Measurements from ENCODE around the gene WFIKKN2. TPM values are rescaled to one million over a fixed set of nuclear protein-coding genes. Genes with fewer than 3 reads are reported as not detected.
A peak's percentile ranks its signal among the peaks of the same experiment; 100 is the strongest.
"Not testable (repeated sequence)": the region's sequence is repeated elsewhere in the genome, so short reads cannot be mapped to it uniquely, and the experiment has no call there.

WFIKKN2 gene
- total and polyA plus RNA-seq, 8 donors = 0.09 to 0.45 (median 0.15) TPM

DNA sequence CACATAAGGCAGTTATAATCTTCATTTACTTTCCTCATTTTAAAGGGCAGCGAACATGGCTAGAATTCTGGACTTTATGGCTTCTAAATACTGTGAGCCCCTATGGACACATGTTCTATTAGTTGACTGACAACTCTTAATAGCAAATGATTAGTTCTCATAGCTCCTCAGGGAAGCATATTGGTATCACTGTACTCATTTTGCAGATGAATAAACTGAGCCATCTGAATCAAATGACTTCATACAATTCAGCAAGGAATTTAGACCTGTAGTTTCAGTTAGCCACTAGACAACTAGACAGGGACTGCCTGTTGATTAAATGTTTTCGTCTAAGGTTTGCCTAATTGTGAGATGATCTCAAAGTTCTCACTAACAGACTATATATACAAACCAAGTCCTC, 21.0 kb downstream of the WFIKKN2 start:
- intact Hi-C loops (cut with DNase I) = no loop called here
- no peak for ATAC-seq
- TF ChIP-seq, protein P1, sequence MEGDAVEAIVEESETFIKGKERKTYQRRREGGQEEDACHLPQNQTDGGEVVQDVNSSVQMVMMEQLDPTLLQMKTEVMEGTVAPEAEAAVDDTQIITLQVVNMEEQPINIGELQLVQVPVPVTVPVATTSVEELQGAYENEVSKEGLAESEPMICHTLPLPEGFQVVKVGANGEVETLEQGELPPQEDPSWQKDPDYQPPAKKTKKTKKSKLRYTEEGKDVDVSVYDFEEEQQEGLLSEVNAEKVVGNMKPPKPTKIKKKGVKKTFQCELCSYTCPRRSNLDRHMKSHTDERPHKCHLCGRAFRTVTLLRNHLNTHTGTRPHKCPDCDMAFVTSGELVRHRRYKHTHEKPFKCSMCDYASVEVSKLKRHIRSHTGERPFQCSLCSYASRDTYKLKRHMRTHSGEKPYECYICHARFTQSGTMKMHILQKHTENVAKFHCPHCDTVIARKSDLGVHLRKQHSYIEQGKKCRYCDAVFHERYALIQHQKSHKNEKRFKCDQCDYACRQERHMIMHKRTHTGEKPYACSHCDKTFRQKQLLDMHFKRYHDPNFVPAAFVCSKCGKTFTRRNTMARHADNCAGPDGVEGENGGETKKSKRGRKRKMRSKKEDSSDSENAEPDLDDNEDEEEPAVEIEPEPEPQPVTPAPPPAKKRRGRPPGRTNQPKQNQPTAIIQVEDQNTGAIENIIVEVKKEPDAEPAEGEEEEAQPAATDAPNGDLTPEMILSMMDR (IDR thresholded peaks at IDR 0.05) = no peak
- Histone ChIP-seq H3K27ac (peak overlapping the region; percentile 41 to 83 (median 64)), H3K4me3 (no peak overlapping the region), H3K9me3 (no peaks in the 10 kb centered on the region), H3K4me1 (peaks cover 29 to 38% (median 32%) of the 10 kb centered on the region in 3 donors), H3K27me3 (no peaks in the 10 kb centered on the region), H3K36me3 (peaks cover 0 to 7% (median 2%) of the 10 kb centered on the region in 3 donors)
- FAIRE-seq = no peak
- 51 to 53% methylated on average over 2 of the region's 2 CpGs for WGBS, 2 donors
- no peak for DNase-seq

DNA sequence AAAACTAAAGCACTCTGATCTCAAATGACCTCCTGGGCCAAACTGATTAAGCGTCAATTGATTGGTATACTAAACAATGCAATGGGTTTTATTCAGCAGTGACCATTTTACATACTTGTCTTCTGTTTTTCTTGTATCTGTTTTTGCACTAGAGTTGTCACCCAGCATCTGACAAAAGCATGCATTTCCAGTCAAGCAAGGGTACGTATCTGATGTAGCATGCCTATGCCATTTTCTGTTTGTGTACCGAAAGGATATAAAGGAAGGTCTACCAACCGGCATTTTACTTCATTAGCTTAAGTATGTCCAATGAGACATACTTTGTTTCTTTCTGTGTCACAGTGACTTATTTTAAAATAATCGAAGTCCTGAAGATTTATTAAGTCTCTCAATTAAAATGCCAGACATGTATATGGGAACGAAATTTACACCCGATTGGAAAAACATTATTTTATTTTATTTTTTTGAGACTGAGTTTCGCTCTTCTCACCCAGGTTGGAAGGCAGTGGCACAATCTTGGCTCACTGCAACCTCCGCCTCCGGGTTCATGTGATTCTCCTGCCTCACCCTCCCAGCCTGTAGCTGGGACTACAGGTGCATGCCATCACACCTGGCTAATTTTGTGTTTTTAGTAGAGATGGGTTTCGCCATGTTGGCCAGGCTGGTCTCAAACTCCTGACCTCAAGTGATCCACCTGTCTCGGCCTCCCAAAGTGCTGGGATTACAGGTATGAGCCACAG, 23.3 kb downstream of the WFIKKN2 start:
- H3K4me1 ChIP-seq = peaks cover 24 to 40% (median 37%) of the 10 kb centered on the region in 3 donors
- H3K9me3 ChIP-seq = no peaks in the 10 kb centered on the region
- TF ChIP-seq, protein P1 (IDR thresholded peaks at IDR 0.05) = no peak
- 73 to 80% methylated on average over 12 of the region's 12 CpGs for WGBS, 2 donors
- H3K36me3 ChIP-seq = peaks cover 0 to 28% (median 15%) of the 10 kb centered on the region in 3 donors
- H3K4me3 ChIP-seq = no peak overlapping the region
- FAIRE-seq = no peak
- intact Hi-C loops (cut with DNase I) = no loop called here
- DNase-seq = peak in 1 of 6 donors; percentile 21
- peak overlapping the region in 1 of 4 donors; percentile 38 for H3K27ac ChIP-seq
- no peak for ATAC-seq
- no peaks in the 10 kb centered on the region for H3K27me3 ChIP-seq

DNA sequence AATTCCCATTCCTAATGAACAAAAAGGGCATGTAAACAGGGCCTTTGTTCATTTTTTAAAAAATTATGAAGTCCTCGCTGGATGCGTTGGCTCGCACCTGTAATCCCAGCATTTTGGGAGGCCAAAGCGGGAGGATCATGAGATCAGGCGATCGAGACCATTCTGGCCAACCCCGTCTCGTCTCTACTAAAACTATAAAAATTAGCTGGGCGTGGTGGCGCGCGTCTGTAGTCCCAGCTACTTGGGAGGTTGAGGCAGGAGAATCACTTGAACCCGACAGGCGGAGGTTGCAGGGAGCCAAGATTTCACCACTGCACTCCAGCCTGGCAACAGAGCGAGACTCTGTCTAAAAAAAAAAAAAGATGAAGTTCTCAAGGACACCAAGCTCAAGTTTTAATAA, 24.3 kb downstream of the WFIKKN2 start:
- H3K9me3 ChIP-seq, H3K4me3 ChIP-seq, FAIRE-seq, H3K27me3 ChIP-seq: not testable (repeated sequence)
- intact Hi-C loops (cut with DNase I) = loop anchor here in 1 of 3 donors (10.0 kb wide), 1 partner anchor 55 kb away; no protein-coding TSS in a partner anchor
- H3K27ac ChIP-seq = peak overlapping the region in 2 of 4 donors; percentile 6 to 38
- DNase-seq (peak in 1 of 6 donors; percentile 46), ATAC-seq (peak in 1 of 4 donors; percentile 11)
- H3K36me3 ChIP-seq = peaks cover 0 to 29% (median 15%) of the 10 kb centered on the region in 3 donors
- H3K4me1 ChIP-seq = peaks cover 24 to 37% (median 36%) of the 10 kb centered on the region in 3 donors
- 62 to 64% methylated on average over 15 of the region's 15 CpGs for WGBS, 2 donors

DNA sequence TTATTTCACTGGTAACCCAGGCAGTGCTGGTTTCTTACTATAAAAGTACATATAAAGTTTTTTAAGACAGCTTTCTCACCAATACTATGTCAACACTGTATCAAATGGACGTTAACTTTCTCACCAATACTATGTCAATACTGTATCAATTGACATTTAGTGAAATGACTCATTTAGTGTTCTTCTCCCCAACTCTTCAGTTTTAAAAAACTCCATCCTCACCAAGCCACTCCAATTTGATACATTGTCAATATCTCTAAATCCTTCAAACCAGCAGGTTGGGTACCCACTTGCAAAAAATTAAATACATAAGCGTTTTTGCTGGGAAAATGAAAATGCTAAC, 25.9 kb downstream of the WFIKKN2 start:
- H3K4me1 ChIP-seq = peaks cover 12 to 26% (median 21%) of the 10 kb centered on the region in 3 donors
- TF ChIP-seq, protein P1 (IDR thresholded peaks at IDR 0.05) = no peak
- H3K36me3 ChIP-seq = peaks cover 0 to 29% (median 15%) of the 10 kb centered on the region in 3 donors
- no peaks in the 10 kb centered on the region for H3K9me3 ChIP-seq
- peak overlapping the region in 2 of 4 donors; percentile 87 to 98 for H3K4me3 ChIP-seq
- WGBS, 2 donors = 18 to 25% methylated on average over 2 of the region's 2 CpGs
- ATAC-seq = no peak
- intact Hi-C loops (cut with DNase I) = loop anchor here in 1 of 3 donors (10.0 kb wide), 1 partner anchor 53 kb away; no protein-coding TSS in a partner anchor
- no peak for FAIRE-seq
- DNase-seq = no peak
- H3K27ac ChIP-seq = peak overlapping the region in 3 of 4 donors; percentile 6 to 100 (median 99)
- H3K27me3 ChIP-seq = no peaks in the 10 kb centered on the region

DNA sequence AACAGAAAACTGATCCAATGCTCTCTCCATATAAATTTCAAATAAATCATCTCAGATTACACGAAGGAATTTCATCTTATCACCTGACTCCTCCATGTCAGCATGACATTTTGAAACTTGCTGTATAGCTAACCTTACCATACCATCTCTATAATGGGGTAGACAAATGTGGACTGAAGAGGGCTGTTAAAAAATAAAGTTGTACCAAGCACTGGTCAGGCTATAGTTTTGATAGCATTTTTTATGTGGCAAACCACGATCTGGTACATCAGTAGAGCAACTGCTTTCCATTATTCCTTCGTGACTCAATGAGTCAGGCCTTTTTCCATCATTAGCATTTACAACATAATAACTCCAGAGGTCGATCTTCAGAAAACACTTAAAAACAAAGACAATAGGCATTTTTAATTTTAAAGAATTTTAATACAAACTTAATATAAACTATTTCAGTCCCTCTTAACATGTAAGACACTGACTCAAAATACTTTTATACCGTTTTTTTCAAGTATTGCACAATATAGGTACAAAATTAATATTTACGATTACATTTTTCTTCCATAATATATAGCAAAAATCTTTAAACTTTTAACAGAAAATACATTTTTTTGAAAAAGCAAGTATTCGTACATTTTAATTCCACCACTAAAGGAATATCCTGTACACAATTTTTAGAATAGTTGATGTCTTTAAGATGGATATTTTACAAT, 26.6 kb downstream of the WFIKKN2 start:
- H3K9me3 ChIP-seq = no peaks in the 10 kb centered on the region
- no peak for DNase-seq
- no peak for FAIRE-seq
- TF ChIP-seq, protein P1 (IDR thresholded peaks at IDR 0.05) = no peak
- H3K4me3 ChIP-seq = peak overlapping the region in 3 of 4 donors; percentile 87 to 99 (median 98)
- ATAC-seq = no peak
- intact Hi-C loops (cut with DNase I) = loop anchor here in 1 of 3 donors (10.0 kb wide), 1 partner anchor 53 kb away; no protein-coding TSS in a partner anchor
- peaks cover 6 to 21% (median 15%) of the 10 kb centered on the region in 3 donors for H3K4me1 ChIP-seq
- H3K27me3 ChIP-seq = no peaks in the 10 kb centered on the region
- H3K27ac ChIP-seq = peak overlapping the region in 2 of 4 donors; percentile 99 to 100
- WGBS, 2 donors = 14 to 18% methylated on average over 7 of the region's 7 CpGs
- peaks cover 0 to 29% (median 15%) of the 10 kb centered on the region in 3 donors for H3K36me3 ChIP-seq
